ENCODE measurements around the gene MAP4K1.

Gene MAP4K1

DNA sequence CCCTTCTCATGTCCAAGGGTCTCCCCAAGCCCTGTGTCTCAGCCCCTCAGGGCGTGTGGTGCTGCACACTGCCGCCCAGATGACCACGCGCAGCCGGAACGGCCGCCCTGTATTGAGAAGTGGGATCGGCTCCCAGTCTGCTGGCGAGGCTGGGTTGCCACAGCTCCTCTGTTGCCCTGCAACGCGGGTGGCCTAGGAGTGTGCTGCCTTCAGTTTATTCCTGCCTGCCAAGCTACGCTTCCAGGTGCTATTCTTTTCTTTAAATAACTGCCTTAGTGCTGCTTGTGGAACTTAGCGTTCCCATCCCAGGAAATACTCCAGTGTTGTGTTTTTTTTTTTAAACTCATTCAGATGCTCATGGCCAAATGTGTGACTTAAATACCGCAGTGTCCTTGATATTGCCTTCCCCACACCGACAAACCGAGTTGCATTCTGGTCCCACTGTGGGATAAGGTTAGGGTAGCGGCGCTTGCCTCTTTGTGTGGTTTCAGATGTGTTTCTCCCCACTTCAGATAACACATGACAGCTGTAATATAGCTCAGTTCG is 46.3 kb upstream of the MAP4K1 start:
- no peak for DNase-seq (ENCODE audit: low spot score)
- ChIA-PET POLR2A (ENCODE audit: low non-redundant PET) (no interaction called here), CTCF (interaction anchor here (0.6 to 1.1 kb wide), 2 partner anchors 17 to 29 kb away, joined by 3 to 5 read pairs; no protein-coding TSS in a partner anchor)
- H3K27ac ChIP-seq: peak overlapping the region; percentile 87
- TF ChIP-seq, protein P1, sequence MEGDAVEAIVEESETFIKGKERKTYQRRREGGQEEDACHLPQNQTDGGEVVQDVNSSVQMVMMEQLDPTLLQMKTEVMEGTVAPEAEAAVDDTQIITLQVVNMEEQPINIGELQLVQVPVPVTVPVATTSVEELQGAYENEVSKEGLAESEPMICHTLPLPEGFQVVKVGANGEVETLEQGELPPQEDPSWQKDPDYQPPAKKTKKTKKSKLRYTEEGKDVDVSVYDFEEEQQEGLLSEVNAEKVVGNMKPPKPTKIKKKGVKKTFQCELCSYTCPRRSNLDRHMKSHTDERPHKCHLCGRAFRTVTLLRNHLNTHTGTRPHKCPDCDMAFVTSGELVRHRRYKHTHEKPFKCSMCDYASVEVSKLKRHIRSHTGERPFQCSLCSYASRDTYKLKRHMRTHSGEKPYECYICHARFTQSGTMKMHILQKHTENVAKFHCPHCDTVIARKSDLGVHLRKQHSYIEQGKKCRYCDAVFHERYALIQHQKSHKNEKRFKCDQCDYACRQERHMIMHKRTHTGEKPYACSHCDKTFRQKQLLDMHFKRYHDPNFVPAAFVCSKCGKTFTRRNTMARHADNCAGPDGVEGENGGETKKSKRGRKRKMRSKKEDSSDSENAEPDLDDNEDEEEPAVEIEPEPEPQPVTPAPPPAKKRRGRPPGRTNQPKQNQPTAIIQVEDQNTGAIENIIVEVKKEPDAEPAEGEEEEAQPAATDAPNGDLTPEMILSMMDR (conservative IDR thresholded peaks at IDR 0.05; ENCODE audit: low read depth): no peak

DNA sequence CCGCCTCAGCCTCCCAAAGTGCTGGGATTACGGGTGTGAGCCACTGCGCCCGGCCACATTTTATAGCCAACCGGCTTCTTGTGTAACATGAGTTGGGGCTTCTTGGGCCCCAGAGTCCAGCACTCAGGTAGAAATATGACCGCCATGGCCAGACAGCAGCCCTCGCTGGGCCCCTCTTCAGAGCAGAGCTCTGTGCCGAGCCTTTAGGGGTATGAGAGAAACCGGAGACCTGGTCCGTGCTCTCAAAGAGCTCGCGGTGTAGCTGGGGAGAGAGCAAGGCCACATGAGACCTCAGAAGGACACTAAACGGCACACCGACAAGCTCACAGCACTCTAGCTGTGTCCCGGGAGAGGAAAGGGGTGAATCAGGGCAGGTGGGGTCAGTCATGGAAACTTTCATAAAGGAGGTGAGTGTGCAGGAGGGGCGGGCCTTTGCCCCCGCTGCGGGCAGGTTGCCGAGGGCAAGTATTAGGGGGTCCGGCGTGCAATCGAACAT is 45.5 kb upstream of the MAP4K1 start:
- peak overlapping the region; percentile 87 for H3K27ac ChIP-seq
- ChIA-PET CTCF (interaction anchor here (1.1 kb wide), 1 partner anchor 18 kb away, joined by 5 read pairs; no protein-coding TSS in a partner anchor), POLR2A (ENCODE audit: low non-redundant PET) (interaction anchor here (1.2 kb wide), 1 partner anchor 25 kb away, joined by 3 read pairs; no protein-coding TSS in a partner anchor)
- DNase-seq (ENCODE audit: low spot score): no peak
- TF ChIP-seq, protein P1 (conservative IDR thresholded peaks at IDR 0.05; ENCODE audit: low read depth): no peak

DNA sequence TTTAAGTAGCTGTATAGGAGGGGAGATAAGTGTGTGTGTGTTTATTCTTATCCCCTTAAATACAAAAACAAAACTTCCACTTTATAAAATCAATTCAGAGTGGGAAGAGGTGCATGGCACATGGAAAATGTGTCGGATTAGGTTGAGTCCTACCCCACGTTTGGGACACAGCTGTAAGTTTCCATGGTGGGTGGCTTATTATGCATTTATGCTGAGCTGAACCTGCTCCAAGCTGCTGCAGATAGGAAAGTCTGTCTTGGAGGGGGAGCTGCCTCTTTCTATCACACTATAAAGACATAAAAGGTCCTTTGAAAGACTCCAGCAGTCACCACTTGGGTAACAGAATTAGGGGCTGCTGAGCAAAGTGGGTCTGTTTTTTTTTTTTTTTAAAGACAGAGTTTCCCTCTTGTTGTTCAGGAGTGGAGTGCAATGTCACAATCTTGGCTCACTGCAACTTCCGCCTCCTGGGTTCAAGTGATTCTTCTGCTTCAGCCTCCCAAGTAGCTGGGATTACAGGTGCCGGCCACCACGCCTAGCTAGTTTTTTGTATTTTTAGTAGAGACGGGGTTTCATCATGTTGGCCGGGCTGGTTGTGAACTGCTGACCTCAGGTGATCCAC is 44.9 kb upstream of the MAP4K1 start:
- DNase-seq (ENCODE audit: low spot score): no peak
- ChIA-PET CTCF (interaction anchor here (1.0 to 1.1 kb wide), 2 partner anchors 18 to 25 kb away, joined by 5 to 8 read pairs; no protein-coding TSS in a partner anchor), POLR2A (ENCODE audit: low non-redundant PET) (interaction anchor here (1.2 to 1.4 kb wide), 2 partner anchors 21 to 24 kb away, joined by 3 to 4 read pairs; no protein-coding TSS in a partner anchor)
- H3K27ac ChIP-seq: peak overlapping the region; percentile 98
- TF ChIP-seq, protein P1 (conservative IDR thresholded peaks at IDR 0.05; ENCODE audit: low read depth): no peak

DNA sequence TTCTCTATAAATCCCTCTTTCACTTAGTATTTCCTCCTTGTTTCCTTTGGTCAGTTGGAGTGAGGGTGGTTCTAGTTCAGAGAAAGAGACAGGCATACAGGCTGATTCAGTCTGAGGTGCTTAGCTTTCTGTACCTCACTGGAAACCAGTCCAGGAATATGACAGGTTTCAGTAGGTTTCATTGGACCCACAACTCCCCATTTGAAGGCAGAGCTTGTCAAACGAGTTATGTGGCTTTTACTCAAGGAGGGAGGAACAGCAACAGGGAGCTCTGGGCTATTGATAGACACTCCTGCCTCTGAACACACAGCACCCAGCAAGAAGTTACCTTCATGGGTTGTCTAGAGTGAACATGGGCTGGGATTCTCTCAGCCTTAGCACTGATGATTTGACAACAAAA is 44.2 kb upstream of the MAP4K1 start:
- POLR2A ChIA-PET (ENCODE audit: low non-redundant PET): interaction anchor here (1.4 kb wide), 1 partner anchor 22 kb away, joined by 4 read pairs; no protein-coding TSS in a partner anchor
- no peak for DNase-seq (ENCODE audit: low spot score)
- peak overlapping the region; percentile 98 for H3K27ac ChIP-seq
- CTCF ChIA-PET: interaction anchor here (0.7 to 1.0 kb wide), 2 partner anchors 26 to 152 kb away, joined by 3 to 8 read pairs; no protein-coding TSS in a partner anchor
- TF ChIP-seq, protein P1 (conservative IDR thresholded peaks at IDR 0.05; ENCODE audit: low read depth): no peak

DNA sequence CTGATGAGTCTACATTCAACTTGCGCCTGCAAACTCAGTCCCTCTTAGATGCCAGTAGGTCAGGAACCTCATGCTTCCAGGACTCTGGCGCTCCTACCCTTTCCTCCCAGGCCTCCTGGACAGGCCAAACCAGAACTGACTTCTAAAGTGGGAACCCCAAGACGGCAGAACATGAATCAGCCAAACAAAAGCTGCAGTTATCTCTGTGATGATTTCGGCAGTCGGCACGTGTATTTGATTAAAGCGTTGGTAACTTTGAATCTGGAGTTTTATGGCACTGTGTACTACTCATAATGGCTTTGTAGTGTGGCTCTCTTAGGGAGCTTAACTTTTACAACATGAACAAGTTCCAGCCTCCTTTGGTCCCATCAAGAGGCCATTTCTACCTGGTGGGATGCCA is 43.4 kb upstream of the MAP4K1 start:
- DNase-seq (ENCODE audit: low spot score): no peak
- ChIA-PET POLR2A (ENCODE audit: low non-redundant PET) (interaction anchor here (1.4 kb wide), 1 partner anchor 22 kb away, joined by 4 read pairs; no protein-coding TSS in a partner anchor), CTCF (no interaction called here)
- TF ChIP-seq, protein P1 (conservative IDR thresholded peaks at IDR 0.05; ENCODE audit: low read depth): no peak
- H3K27ac ChIP-seq: peak overlapping the region; percentile 98

DNA sequence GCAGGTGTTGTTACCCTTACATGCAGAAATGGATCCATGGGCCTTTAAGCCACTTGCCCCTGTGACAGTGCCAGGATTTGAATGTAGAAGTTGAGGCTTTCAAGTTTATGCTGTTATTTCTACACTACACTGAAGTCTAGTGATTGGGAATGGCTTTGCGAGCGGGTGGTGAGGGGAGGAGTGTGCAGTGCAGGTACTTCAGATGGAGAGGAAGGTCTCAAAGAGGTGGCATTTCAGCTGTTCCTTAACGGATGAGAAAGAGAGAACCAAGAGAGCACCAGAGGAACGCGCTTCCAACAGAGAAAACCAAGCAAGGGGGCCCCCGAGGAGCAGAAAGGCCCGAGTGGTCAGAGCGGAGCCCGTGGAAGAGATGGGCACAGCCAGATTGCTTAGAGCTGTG is 43.0 kb upstream of the MAP4K1 start:
- peak overlapping the region; percentile 98 for H3K27ac ChIP-seq
- no peak for DNase-seq (ENCODE audit: low spot score)
- TF ChIP-seq, protein P1 (conservative IDR thresholded peaks at IDR 0.05; ENCODE audit: low read depth): no peak
- CTCF ChIA-PET: no interaction called here
- POLR2A ChIA-PET (ENCODE audit: low non-redundant PET): no interaction called here
